AG04450 (cell line): Measurements from ENCODE around the gene INAFM2. TPM values are rescaled to one million over a fixed set of nuclear protein-coding genes. Genes with fewer than 3 reads are reported as not detected.

Experiments
- CTCF ChIA-PET: fragments of 300-600, 350-600 bp; formaldehyde crosslinking; extraction: SDS; loops from one replicate; lab custom pipeline; 2022; ENCODE audit warnings: antibody characterized with exemption, inconsistent platforms; lab: Charles Lee
- POLR2A ChIA-PET: fragments of 350-600 bp; formaldehyde crosslinking; extraction: SDS; loops from one replicate; lab custom pipeline; 2021; ENCODE audit warnings: antibody characterized with exemption, inconsistent platforms; lab: Yijun Ruan, JAX
- DNase-seq: peaks from one replicate; pipeline ENCODE4 v3.0.0-alpha.2; 2011; ENCODE audit warnings: low read depth, low spot score
- H3K27ac ChIP-seq: one replicate; pipeline ENCODE4 v1.5.1; 2012; ENCODE audit warnings: low read depth, low read length, control low read depth
- H3K27me3 ChIP-seq: one replicate; pipeline ENCODE4 v1.6.0; 2012; ENCODE audit warnings: low read length; ENCODE audit not compliant: control insufficient read depth, insufficient read depth
- H3K4me3 ChIP-seq: 2 replicates; pipeline ENCODE4 v1.5.1; 2011; ENCODE audit warnings: mild to moderate bottlenecking, low read depth, low read length, control low read depth
- H3K9me3 ChIP-seq: 2 replicates; pipeline ENCODE4 v1.5.1; 2012; ENCODE audit warnings: low read length; ENCODE audit not compliant: control insufficient read depth, insufficient read depth
- CTCF ChIP-seq: IDR thresholded peaks from 2 replicates; pipeline ENCODE4 v1.5.1; 2011; ENCODE audit warnings: low read depth, low read length, control low read depth, inconsistent platforms
- polyA plus RNA-seq: library from polyadenylated mRNA; depleted of rRNA; stranded (reverse); fragments of >200 nt; gene quantifications from 2 replicates; pipeline ENCODE4 v1.2.3, GENCODE V29; 2011

INAFM2 gene
- polyA plus RNA-seq, 1 experiment = 11.4 TPM

GRCh38 chr15:40302288-40302886, 21.1 kb upstream of the INAFM2 start:
- ChIA-PET CTCF (interaction anchor here (1.1 to 2.1 kb wide), 4 partner anchors 8 to 28 kb away, joined by 3 to 8 read pairs (median 4); no protein-coding TSS in a partner anchor), POLR2A (no interaction called here)
- no peak overlapping the region for H3K27ac ChIP-seq
- DNase-seq = no peak
- H3K27me3 ChIP-seq = peaks cover 70% of the 10 kb centered on the region
- peaks cover 13% of the 10 kb centered on the region for H3K9me3 ChIP-seq
- H3K4me3 ChIP-seq = no peak overlapping the region
- TF ChIP-seq CTCF = no peak

GRCh38 chr15:40302981-40303380, 20.5 kb upstream of the INAFM2 start:
- ChIA-PET CTCF (interaction anchor here (0.6 to 1.2 kb wide), 4 partner anchors 20 to 120 kb away, joined by 3 to 9 read pairs (median 4); partner anchors contain the start of gene ANKRD63), POLR2A (no interaction called here)
- H3K9me3 ChIP-seq = peaks cover 13% of the 10 kb centered on the region
- H3K27ac ChIP-seq = no peak overlapping the region
- DNase-seq = no peak
- peaks cover 67% of the 10 kb centered on the region for H3K27me3 ChIP-seq
- TF ChIP-seq CTCF = no peak
- H3K4me3 ChIP-seq = no peak overlapping the region

- Histone ChIP-seq H3K27me3 (peaks cover 61% of the 10 kb centered on the region), H3K4me3 (no peak overlapping the region), H3K27ac (no peak overlapping the region), H3K9me3 (peaks cover 13% of the 10 kb centered on the region; the same call in 1 of the 2 replicates)
- CTCF ChIA-PET = interaction anchor here (0.5 to 1.2 kb wide), 5 partner anchors 20 to 198 kb away, joined by 3 to 9 read pairs (median 4); partner anchors contain the start of gene ANKRD63
- POLR2A ChIA-PET = no interaction called here
- TF ChIP-seq CTCF = no peak
- DNase-seq = no peak
These were observed 19.9 kb upstream of the INAFM2 start for GRCh38 chr15:40303576-40303975.

GRCh38 chr15:40305281-40305680, 18.2 kb upstream of the INAFM2 start:
- Histone ChIP-seq H3K4me3 (no peak overlapping the region), H3K9me3 (peaks cover 5% of the 10 kb centered on the region; the same call in 1 of the 2 replicates), H3K27me3 (peaks cover 57% of the 10 kb centered on the region), H3K27ac (no peak overlapping the region)
- POLR2A ChIA-PET = no interaction called here
- no peak for TF ChIP-seq CTCF
- CTCF ChIA-PET = interaction anchor here (0.7 to 4.2 kb wide), 4 partner anchors 13 to 88 kb away, joined by 4 to 26 read pairs (median 6); no protein-coding TSS in a partner anchor
- no peak for DNase-seq

GRCh38 chr15:40306371-40306770, 17.1 kb upstream of the INAFM2 start:
- Histone ChIP-seq H3K27me3 (peaks cover 55% of the 10 kb centered on the region), H3K9me3 (no peaks in the 10 kb centered on the region), H3K4me3 (no peak overlapping the region), H3K27ac (no peak overlapping the region)
- CTCF ChIA-PET = interaction anchor here (0.8 to 6.3 kb wide), 6 partner anchors 14 to 116 kb away, joined by 3 to 32 read pairs (median 6); no protein-coding TSS in a partner anchor
- POLR2A ChIA-PET = no interaction called here
- no peak for TF ChIP-seq CTCF
- no peak for DNase-seq
